Epithelial cell of prostate (primary cell): ENCODE data around the gene MRPS17.

Experiments used
- DNase-seq: peaks from one replicate; pipeline ENCODE4 v3.0.0-alpha.2; 2011; ENCODE audit warnings: low read depth, low spot score
- H3K27ac ChIP-seq: fragments of 450-650 bp; 2 replicates; pipeline ENCODE4 v1.5.1; 2017; ENCODE audit warnings: mild to moderate bottlenecking

Gene MRPS17

GRCh38 chr7:55969391-55969790, 17.7 kb downstream of the MRPS17 start:
- no peak for DNase-seq
- no peak overlapping the region for H3K27ac ChIP-seq

GRCh38 chr7:55970561-55970960, 18.9 kb downstream of the MRPS17 start:
- no peak for DNase-seq
- H3K27ac ChIP-seq = no peak overlapping the region

GRCh38 chr7:55970978-55971377, 19.3 kb downstream of the MRPS17 start:
- no peak for DNase-seq
- no peak overlapping the region for H3K27ac ChIP-seq

GRCh38 chr7:55973747-55974250, 22.1 kb downstream of the MRPS17 start:
- no peak overlapping the region for H3K27ac ChIP-seq
- DNase-seq = no peak

- no peak for DNase-seq
Measured at GRCh38 chr7:55975988-55976633, 24.4 kb downstream of the MRPS17 start.

GRCh38 chr7:55977831-55978230, 26.2 kb downstream of the MRPS17 start:
- H3K27ac ChIP-seq = no peak overlapping the region
- no peak for DNase-seq

More at GRCh38 chr7:55975988-55976633, 24.4 kb downstream of the MRPS17 start:
- H3K27ac ChIP-seq = no peak overlapping the region

- H3K27ac ChIP-seq = no peak overlapping the region
- no peak for DNase-seq
Measured at GRCh38 chr7:55980266-55980665, 28.6 kb downstream of the MRPS17 start.

- DNase-seq = no peak
- no peak overlapping the region for H3K27ac ChIP-seq
Measured at GRCh38 chr7:55983537-55983936, 31.9 kb downstream of the MRPS17 start.

- H3K27ac ChIP-seq = no peak overlapping the region
- DNase-seq = no peak
Measured at GRCh38 chr7:55992346-55992745, 40.7 kb downstream of the MRPS17 start.

- DNase-seq = no peak
- no peak overlapping the region for H3K27ac ChIP-seq
Measured at GRCh38 chr7:55996856-55997500, 45.3 kb downstream of the MRPS17 start.

GRCh38 chr7:56003749-56004148, 52.1 kb downstream of the MRPS17 start:
- DNase-seq = no peak
- no peak overlapping the region for H3K27ac ChIP-seq
